Sigmoid colon (tissue), 7 donors: ENCODE measurements around the gene TMEM186. TPM values are rescaled to one million over a fixed set of nuclear protein-coding genes. Genes with fewer than 3 reads are reported as not detected.

Experiments used
- DNase-seq: peaks from one replicate; pipeline ENCODE4 v3.0.0-alpha.2; 2019
- H3K27ac ChIP-seq, 4 donors: fragments of 200-600 bp; sonication (generic); one replicate each; pipeline ENCODE4 v1.5.1; 2016 to 2019; ENCODE audit warnings: mild to moderate bottlenecking in 1 of 4
- H3K27me3 ChIP-seq, 3 donors: fragments of 200-600 bp; sonication (generic); one replicate each; pipeline ENCODE4 v1.5.1; 2019; ENCODE audit warnings: mild to moderate bottlenecking in 1 of 3
- H3K36me3 ChIP-seq, 4 donors: fragments of 200-600 bp; sonication (generic); one replicate each; pipeline ENCODE4 v1.5.1; 2016 to 2019
- H3K4me1 ChIP-seq, 4 donors: fragments of 200-600 bp; sonication (generic); one replicate each; pipeline ENCODE4 v1.5.1; 2017 to 2019
- H3K4me3 ChIP-seq, 4 donors: fragments of 200-600 bp; sonication (generic); one replicate each; pipeline ENCODE4 v1.5.1; 2017 to 2019; ENCODE audit warnings: mild to moderate bottlenecking in 2 of 4, moderate library complexity in 1 of 4
- H3K9me3 ChIP-seq, 4 donors: fragments of 200-600 bp in 3 of 4; sonication (generic) in 3 of 4; one replicate each; pipeline versions ENCODE4 v1.5.1 to v1.6.1; 2013 to 2019
- CTCF ChIP-seq, 4 experiments: fragments of 450-650 bp in 3 of 4; fragments of 200-600 bp in 1 of 4; IDR thresholded peaks; one replicate each; pipeline ENCODE4 v1.5.1; 2016 to 2019; ENCODE audit warnings: antibody characterized with exemption in 4 of 4, mild to moderate bottlenecking in 3 of 4, moderate library complexity in 2 of 4
- EP300 ChIP-seq, 4 donors: sonication (generic); formaldehyde crosslinking; IDR thresholded peaks; one replicate each; pipeline ENCODE4 v1.6.1; 2017; ENCODE audit warnings: antibody characterized with exemption in 4 of 4
- POLR2A ChIP-seq, 2 donors: fragments of 450-650 bp; IDR thresholded peaks; one replicate each; pipeline ENCODE4 v1.6.1; 2016; ENCODE audit warnings: antibody characterized with exemption in 2 of 2, mild to moderate bottlenecking in 2 of 2, moderate library complexity in 2 of 2
- POLR2AphosphoS5 ChIP-seq, 4 donors: sonication (generic); formaldehyde crosslinking; IDR thresholded peaks; one replicate each; pipeline ENCODE4 v1.6.1; 2017; ENCODE audit warnings: antibody characterized with exemption in 4 of 4
- WGBS, 2 donors: extraction: QIAGEN DNeasy Blood & Tissue Kit; methylation state at CpG; one replicate each; pipeline ENCODE4 v1.1.7; 2013; 5-methylcytosine and 5-hydroxymethylcytosine counted together
- intact Hi-C: fragments of 100-400 bp; cut with DNase I; formaldehyde crosslinking; loops from one replicate; pipeline ENCODE4 v1.15.1; 2023
- polyA plus RNA-seq, 3 donors: library from polyadenylated mRNA; stranded (reverse); fragments of 200-250 nt; gene quantifications; one replicate each; pipeline ENCODE4 v1.2.3, GENCODE V29; 2013
- total RNA-seq, 4 donors: library from RNA; depleted of rRNA; stranded (reverse); fragments of >200 nt; gene quantifications; one replicate each; pipeline ENCODE4 v1.1.0, GENCODE V29; 2016
- donor health status: healthy with polysubstance abuse.
- donor health status: Bipolar disorder and iron deficiency.
- donor health status: healthy.

TMEM186 gene
- total and polyA plus RNA-seq, 7 donors = 1.9 to 13.9 (median 9.9) TPM

DNA sequence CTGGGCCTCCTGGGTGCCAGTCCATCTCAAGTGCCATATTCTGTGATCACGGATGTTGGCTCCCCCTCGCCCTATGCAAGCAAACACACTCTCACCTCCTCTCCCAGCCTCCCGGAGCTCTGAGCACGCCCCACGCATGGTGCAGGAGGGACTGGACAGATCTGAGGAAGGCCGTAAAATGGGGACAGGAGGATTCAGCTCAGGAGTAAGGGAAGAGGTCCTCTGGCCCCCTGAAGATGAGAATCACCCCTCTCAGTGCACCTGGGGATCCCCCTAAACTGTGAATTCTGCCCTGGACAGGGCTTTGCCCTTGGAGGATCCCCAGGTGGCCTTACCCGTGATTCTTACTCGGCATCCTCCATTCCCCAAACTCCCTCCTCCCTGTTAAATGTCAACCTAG, 15.6 kb downstream of the TMEM186 start:
- Histone ChIP-seq H3K36me3 (peaks cover 0 to 19% (median 0%) of the 10 kb centered on the region in 4 donors), H3K27me3 (no peaks in the 10 kb centered on the region), H3K27ac (no peak overlapping the region), H3K9me3 (no peaks in the 10 kb centered on the region), H3K4me3 (no peak overlapping the region), H3K4me1 (no peaks in the 10 kb centered on the region)
- intact Hi-C loops = no loop called here
- DNase-seq = no peak
- 92 to 96% methylated on average over 8 of the region's 8 CpGs for WGBS, 2 donors
- TF ChIP-seq POLR2AphosphoS5 (IDR thresholded peaks at IDR 0.05) = no peak
- no peak for TF ChIP-seq EP300 (IDR thresholded peaks at IDR 0.05)
- no peak for TF ChIP-seq POLR2A (IDR thresholded peaks at IDR 0.05)
- TF ChIP-seq CTCF (IDR thresholded peaks at IDR 0.05) = no peak

GRCh38 chr16:8777217-8777616, 20.2 kb downstream of the TMEM186 start:
- H3K4me1 ChIP-seq = no peaks in the 10 kb centered on the region
- intact Hi-C loops = no loop called here
- no peak for TF ChIP-seq POLR2A (IDR thresholded peaks at IDR 0.05)
- TF ChIP-seq EP300 (IDR thresholded peaks at IDR 0.05) = no peak
- TF ChIP-seq CTCF (IDR thresholded peaks at IDR 0.05) = no peak
- no peak for TF ChIP-seq POLR2AphosphoS5 (IDR thresholded peaks at IDR 0.05)
- WGBS, 2 donors = 95 to 96% methylated on average over 7 of the region's 7 CpGs
- H3K27me3 ChIP-seq = no peaks in the 10 kb centered on the region
- H3K27ac ChIP-seq = no peak overlapping the region
- H3K9me3 ChIP-seq = no peaks in the 10 kb centered on the region
- no peak overlapping the region for H3K4me3 ChIP-seq
- peaks cover 0 to 59% (median 0%) of the 10 kb centered on the region in 4 donors for H3K36me3 ChIP-seq
- no peak for DNase-seq

- Histone ChIP-seq H3K4me3 (no peak overlapping the region), H3K27ac (no peak overlapping the region), H3K9me3 (no peaks in the 10 kb centered on the region), H3K4me1 (no peaks in the 10 kb centered on the region), H3K36me3 (peaks cover 0 to 60% (median 0%) of the 10 kb centered on the region in 4 donors), H3K27me3 (no peaks in the 10 kb centered on the region)
- TF ChIP-seq CTCF (IDR thresholded peaks at IDR 0.05) = no peak
- no peak for TF ChIP-seq EP300 (IDR thresholded peaks at IDR 0.05)
- TF ChIP-seq POLR2A (IDR thresholded peaks at IDR 0.05) = no peak
- TF ChIP-seq POLR2AphosphoS5 (IDR thresholded peaks at IDR 0.05) = no peak
- 45 to 75% methylated on average over 12 of the region's 12 CpGs for WGBS, 2 donors
- intact Hi-C loops = no loop called here
- no peak for DNase-seq
Measured at GRCh38 chr16:8776129-8776584, 21.3 kb downstream of the TMEM186 start.

- Histone ChIP-seq H3K27ac (no peak overlapping the region), H3K36me3 (peaks cover 0 to 60% (median 0%) of the 10 kb centered on the region in 4 donors), H3K9me3 (no peaks in the 10 kb centered on the region), H3K4me1 (no peaks in the 10 kb centered on the region), H3K4me3 (no peak overlapping the region), H3K27me3 (no peaks in the 10 kb centered on the region)
- WGBS, 2 donors = 85 to 89% methylated on average over 1 of the region's 1 CpG
- intact Hi-C loops = no loop called here
- DNase-seq = no peak
- TF ChIP-seq POLR2AphosphoS5 (IDR thresholded peaks at IDR 0.05) = no peak
- TF ChIP-seq POLR2A (IDR thresholded peaks at IDR 0.05) = no peak
- no peak for TF ChIP-seq EP300 (IDR thresholded peaks at IDR 0.05)
- TF ChIP-seq CTCF (IDR thresholded peaks at IDR 0.05) = no peak
Measured at GRCh38 chr16:8775359-8775758, 22.1 kb downstream of the TMEM186 start.

DNA sequence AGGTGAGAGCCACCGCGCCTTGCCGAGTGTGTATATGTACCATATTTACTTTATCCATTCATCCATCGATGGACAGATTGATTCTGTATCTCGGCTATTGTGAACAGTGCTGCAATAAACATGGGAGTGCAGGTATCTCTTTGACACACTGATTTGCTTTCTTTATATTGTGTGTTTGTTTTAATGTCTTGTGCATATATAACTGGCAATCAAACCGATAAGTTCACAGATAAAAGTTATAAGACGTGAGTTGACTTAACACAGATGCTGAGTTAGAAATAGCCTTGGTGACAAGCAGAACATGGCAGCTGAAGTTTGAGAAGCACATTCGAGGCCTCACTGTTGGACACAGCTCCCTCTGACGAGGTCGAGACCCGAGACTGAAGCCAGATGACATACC, 23.2 kb downstream of the TMEM186 start:
- WGBS, 2 donors = 20 to 73% methylated on average over 11 of the region's 11 CpGs
- TF ChIP-seq EP300 (IDR thresholded peaks at IDR 0.05) (no peak), POLR2AphosphoS5 (IDR thresholded peaks at IDR 0.05) (no peak), CTCF (IDR thresholded peaks at IDR 0.05) (no peak), POLR2A (IDR thresholded peaks at IDR 0.05) (no peak)
- Histone ChIP-seq H3K36me3 (peaks cover 0 to 54% (median 0%) of the 10 kb centered on the region in 4 donors), H3K4me3 (no peak overlapping the region), H3K27me3 (no peaks in the 10 kb centered on the region), H3K27ac (no peak overlapping the region), H3K4me1 (no peaks in the 10 kb centered on the region), H3K9me3 (no peaks in the 10 kb centered on the region)
- no peak for DNase-seq
- intact Hi-C loops = no loop called here
